TTC549 (cell line): ENCODE results near the gene GALNT2.

ENCODE experiments used
- FAIRE-seq: peaks from 2 replicates; lab custom pipeline; 2012; peaks lifted over from hg19 to GRCh38; lab: Jason Lieb, UNC

Gene GALNT2

DNA sequence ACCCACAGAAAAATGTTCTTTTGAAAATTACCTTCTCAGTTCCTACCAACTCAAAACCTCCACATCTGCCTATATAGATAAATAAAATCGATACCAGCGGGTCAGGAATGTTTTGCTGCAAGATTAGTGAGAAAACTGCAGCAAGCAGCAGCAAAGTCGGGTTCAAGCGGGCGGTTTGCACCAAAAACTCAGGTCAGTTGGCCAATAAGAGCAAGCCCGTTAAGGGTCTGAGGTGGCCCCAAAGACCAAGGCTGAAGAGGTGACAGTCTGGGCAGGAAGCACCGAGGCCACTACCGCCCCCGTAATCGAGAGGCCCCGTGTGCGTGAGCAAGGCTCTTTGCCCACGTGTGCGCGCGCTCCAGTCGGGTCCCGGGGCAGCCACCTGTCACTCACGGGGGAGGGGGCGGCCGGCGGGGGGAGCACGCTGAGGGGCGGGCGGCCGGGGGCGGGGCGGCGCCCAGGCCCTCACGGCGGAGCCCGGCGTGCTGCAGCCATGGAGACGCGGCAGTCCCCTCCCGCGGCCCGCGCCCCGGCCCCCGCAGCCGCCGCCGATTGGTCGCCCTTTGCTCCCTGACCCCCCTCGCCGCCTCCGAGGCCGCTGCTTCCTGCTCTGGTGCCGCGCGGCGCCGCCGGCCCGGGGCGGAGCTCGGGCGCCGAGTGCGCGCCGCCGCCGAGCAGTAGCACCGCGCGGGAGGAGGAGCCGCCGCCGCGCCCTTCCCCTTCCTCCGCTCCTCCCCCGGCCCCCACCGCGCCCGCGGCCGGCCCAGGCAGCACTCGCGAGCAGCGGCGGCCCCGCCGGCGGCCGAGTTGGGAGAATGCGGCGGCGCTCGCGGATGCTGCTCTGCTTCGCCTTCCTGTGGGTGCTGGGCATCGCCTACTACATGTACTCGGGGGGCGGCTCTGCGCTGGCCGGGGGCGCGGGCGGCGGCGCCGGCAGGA, at the start of gene GALNT2:
Gene GALNT2, plus strand, starts transcription at position 773 of the 939 bp plus-strand sequence. Its CDS starts 43 bp downstream, at position 816.
- no peak for FAIRE-seq

DNA sequence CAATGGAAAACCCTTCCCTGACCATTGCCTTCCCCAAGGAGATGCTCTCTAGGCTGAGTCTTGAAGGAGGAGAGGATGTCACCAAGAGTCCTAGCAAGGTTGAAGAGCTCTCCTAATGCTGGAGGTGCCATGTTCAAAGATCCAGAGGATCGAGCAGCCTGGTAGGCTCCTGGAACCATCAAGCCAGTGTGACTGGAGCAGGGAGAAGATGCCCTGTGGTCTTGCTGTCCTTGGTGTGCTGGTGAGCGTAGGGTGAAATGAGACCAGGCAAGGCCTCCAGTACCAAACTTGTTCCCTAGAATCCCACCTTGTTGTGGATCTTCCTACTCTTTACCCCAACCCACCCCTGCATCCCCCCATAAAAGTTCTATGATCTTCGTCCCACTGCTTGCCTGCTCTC, 46.6 kb upstream of the GALNT2 start:
- FAIRE-seq: no peak

DNA sequence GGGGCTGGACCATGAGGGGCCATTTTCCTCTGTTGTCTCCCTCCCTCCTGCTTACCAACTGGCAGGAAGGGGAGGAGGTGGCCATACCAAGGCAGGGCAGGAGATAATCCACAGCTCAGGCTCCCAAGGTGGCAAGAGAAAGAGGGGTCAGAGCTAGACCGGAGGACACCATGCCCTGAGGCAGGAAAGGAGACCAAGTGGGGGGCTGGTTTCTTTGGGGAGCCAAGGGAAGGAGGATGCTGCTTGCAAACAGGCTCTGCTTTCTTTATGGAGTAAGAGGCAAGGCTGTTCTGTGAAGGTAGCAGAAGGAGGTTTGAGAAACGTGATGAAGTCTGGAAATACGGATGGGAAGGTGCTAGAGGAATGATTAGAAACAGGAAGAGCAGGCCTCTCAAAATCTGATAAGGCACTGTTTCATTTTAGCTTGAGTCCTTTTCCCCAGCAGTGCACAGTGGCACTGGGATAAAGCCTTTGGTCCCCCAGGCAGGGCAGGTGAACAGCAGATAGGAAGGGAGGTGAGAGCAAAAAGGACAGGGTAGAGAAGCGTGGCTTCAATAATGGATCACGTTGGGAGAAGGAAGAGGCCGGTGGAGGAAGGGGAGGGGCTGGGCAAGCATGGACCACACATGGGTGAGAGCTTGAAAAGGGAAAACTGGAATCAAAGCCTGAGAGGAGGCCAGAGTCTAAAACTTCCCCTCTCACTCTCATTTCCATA, 44.2 kb upstream of the GALNT2 start:
- FAIRE-seq: no peak

DNA sequence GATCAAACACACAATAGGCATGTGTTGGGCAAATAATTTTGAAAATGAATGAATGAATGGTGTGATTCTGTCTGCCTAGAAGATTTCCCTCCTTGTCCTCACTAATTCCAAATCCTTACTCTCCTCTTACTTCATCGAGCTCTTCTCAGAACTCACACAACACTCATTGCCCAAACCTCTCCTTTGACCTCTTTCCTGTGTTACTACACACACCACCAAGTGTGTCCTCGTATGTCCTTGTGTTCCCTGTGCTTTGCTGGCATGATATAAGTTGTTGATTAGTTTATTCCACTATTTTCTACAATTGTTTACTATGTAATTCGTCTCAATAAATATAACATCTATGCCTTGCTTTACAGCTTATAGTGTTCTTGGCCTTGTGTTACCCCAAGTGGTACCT, 41.4 kb upstream of the GALNT2 start:
- FAIRE-seq: no peak

DNA sequence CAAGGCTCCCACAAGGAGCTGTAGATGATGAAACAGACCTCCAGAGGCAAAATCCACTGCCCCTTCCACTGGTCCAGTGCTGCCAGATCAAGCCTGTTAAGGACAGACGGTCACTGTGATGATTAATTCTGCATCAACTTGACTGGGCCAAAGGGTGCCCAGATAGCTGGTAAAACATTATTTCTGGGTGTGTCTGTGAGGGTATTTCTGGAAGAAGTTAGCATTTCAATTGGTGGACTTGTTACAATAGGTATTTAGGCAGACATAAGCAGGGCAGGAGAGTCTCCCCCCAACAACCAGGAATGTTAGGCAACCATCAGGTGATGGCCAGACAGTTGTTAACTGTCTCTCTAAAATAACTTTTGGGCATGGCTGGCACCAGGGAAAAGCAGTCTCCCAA, 40.9 kb upstream of the GALNT2 start:
- FAIRE-seq: no peak

DNA sequence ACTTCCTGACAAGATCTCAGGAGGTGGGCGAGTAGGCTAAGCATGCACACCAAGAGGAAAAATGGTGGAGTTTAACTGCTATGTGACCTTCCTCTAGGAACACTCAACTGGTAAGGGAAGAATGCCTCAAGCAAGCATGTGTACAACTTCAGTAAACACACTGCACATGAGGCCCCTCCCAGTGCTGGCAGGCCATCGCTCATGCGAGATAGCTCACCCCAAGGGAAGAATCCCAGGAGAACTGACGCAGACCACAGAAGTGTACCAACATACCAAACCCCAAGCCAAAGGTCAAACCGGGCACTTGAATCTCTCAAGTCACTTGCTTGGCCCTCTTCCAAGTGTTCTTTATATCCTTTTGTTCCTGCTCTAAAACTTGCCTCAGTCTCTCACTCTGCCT, 40.5 kb upstream of the GALNT2 start:
- no peak for FAIRE-seq

DNA sequence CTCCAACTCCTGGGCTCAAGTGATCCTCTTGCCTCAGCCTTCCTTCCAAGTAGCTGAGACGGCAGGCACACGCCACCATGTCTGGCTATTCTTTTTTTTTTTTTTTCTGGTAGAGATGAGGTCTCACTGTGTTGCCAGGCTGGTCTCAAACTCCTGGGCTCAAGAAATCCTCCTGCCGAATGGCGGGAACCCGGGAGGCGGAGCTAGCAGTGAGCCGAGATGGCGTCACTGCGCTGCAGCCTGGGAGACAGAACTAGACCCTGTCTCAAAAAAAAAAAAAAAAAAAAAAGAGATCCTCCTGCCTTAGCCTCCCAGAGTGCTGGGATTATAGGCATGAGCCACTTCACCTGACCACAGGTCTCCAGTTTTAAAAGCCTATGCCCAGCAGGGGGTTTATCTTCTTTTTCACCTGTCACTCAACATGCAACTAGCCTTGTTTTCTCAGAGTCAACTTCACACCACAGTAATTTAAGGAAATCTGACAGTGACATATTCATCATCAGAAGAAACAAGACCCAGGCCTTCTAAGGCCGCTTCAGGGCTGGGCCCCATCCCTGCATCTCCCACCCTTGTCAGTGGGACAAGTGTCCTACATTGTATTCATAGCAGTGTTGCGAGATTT, 38.3 kb upstream of the GALNT2 start:
- FAIRE-seq: no peak

- FAIRE-seq: no peak
Measured at GRCh38 chr1:230029244-230029941, 37.6 kb upstream of the GALNT2 start.

DNA sequence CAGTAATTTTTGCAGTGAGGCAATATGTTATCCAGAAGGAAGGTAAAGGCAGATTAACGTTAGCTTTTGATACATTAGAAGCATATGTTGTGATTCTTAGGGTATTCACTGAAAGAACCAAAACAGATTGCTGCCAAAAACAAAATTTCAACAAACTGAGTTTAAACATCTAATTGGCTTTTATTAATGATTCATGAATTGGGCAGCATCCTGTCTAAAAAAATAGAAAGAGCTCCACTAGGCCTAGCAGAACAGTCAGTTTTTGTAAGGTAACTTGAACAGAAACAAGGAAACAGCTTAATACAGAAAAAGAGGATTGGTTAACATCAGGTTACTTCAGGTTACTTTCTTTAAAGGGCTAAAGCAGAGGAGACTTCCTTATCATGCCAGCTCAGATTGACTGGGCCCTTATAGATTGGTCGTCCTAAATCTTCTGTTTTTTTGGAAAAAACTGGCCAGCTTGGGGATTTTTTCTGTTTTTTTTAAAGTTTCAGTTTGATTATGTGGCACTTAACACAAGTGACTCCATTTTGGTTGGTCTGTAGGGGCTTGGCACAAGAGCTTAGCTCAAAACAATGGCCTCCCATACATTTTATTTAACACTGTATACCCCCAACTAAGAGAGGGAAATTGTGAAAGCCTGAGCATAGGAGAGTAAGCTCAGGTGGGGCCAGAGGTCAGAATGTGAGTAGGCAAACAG, 36.8 kb upstream of the GALNT2 start:
- FAIRE-seq: no peak

- FAIRE-seq: no peak
Measured at GRCh38 chr1:230031131-230031530, 35.9 kb upstream of the GALNT2 start.

DNA sequence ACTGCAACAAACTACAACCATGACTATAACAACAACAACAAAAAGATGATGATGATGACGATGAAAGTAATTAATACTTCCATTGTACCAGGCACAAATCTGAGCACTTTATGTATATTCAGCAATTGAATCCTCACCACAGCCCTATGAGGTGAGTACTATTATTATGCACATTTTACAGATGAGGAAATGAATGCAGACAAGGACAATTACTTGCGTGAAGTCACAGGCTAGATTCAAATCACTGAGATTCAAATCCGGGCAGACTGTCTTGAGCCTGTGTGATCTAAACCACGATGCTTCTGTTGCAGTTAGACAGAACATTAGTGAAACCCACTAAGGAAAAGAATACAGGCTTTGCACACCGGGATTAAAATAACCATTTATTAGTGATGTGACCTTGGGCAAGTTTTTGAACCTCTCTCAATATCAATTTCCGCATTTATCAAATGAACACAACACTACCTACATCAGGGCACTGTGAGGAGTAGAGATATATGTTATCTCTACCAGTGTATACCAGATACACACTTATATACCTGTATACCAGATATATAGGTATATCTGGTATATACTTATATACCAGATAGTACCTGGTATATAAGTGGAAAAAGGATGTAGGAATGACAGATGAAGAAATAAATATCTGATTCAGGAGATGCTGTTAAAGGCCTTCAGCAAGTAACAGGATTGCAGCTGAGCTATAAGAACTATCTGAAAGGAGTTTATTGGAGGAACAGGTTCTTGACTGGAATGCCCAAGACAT, 34.3 kb upstream of the GALNT2 start:
- no peak for FAIRE-seq

DNA sequence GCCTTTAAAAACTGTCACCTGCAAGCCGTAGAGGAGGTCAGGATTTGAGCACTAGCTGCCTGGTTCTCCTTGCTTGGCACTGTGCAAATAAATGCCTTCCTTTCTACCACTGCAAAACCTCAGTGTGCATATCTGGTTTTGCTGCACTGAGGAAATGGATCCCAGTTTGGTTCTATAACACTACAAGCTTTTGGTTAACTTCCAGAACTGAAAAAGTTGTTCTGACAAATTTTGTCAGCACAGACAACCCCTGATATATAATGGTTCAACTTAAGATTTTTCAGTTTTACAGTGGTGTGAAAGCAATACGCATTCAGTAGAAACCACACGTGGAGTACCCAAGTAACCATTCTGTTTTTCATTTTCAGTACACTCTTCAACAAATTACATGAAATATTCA, 29.8 kb upstream of the GALNT2 start:
- FAIRE-seq: no peak

DNA sequence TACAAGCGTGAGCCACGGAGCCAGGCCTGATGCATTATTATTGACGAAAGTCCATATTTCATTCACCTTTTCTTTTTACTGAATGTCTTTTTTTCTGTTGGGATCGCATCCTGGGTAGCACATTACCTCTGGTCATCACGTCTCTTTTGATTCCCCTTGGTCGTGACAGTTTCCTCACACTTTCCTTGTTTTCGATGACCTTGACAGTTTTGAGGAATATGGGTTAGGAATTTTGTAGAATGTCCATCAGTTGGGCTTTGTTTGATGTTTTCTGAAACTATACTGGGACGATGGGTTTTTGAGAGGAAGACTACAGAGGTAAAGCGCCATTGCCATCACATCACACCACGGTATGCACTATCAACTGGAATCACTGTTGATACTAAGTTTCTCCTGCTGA, 26.6 kb upstream of the GALNT2 start:
- no peak for FAIRE-seq

GRCh38 chr1:230043081-230043480, 24.0 kb upstream of the GALNT2 start:
- no peak for FAIRE-seq

GRCh38 chr1:230044729-230045128, 22.3 kb upstream of the GALNT2 start:
- FAIRE-seq: no peak

- FAIRE-seq: no peak
Measured at GRCh38 chr1:230047114-230047865, 19.7 kb upstream of the GALNT2 start.

DNA sequence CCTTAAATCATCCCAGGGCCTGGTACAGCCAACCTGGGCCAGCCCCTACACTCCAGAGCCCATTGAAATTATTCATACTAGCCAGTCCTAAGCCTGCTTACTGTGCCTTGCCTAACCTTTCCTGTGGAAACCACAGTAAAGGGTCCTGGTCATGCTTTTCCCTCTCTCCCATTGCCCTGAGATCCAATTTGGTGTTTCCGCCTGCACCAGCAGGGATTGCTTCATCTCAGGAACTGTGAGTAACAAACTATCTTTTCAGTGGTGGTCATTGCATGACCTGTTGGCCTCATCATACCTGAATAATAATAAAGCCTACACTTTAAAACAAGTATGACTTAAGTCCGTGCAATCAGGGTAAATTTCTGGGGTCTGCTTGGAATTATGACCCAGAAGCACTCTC, 18.7 kb upstream of the GALNT2 start:
- FAIRE-seq: no peak

DNA sequence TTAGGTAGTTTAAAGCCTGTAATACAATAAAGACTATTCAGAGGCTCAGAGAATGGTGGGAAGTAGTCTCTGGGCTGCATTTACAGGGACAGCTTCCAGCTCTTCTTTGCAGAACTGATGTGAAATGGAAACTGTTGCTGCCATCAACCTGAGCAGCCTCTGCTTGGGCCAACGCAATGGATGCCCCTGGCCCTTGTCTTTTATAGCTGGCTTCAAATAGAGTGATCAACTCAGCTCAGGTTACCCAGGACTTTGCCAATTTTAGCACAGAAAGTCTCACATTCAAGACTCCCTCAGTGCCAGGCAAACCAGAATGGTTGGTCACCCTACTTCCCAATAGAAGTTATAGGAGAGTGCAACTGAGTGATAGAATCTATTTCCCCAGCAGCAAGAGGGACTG, 18.1 kb upstream of the GALNT2 start:
- no peak for FAIRE-seq

GRCh38 chr1:230049731-230050130, 17.3 kb upstream of the GALNT2 start:
- FAIRE-seq: no peak
